Parathyroid adenoma (tissue), 2 donors: Measurements from ENCODE around the gene RHOH.

Experiments used
- H2AFZ ChIP-seq: fragments of 300-600 bp; sonication (generic); one replicate; pipeline ENCODE4 v1.7.0; 2017; ENCODE audit warnings: antibody characterized with exemption, mild to moderate bottlenecking
- H3K27ac ChIP-seq: fragments of 300-600 bp; sonication (generic); one replicate; pipeline ENCODE4 v1.7.0; 2017
- H3K27me3 ChIP-seq: fragments of 300-600 bp; sonication (generic); one replicate; pipeline ENCODE4 v1.7.0; 2017; ENCODE audit warnings: low read length; ENCODE audit not compliant: control insufficient read depth, insufficient read depth
- H3K36me3 ChIP-seq: fragments of 300-600 bp; sonication (generic); one replicate; pipeline ENCODE4 v1.7.0; 2017; ENCODE audit warnings: low read length; ENCODE audit not compliant: control insufficient read depth, insufficient read depth
- H3K4me1 ChIP-seq: fragments of 300-600 bp; sonication (generic); one replicate; pipeline ENCODE4 v1.7.0; 2017; ENCODE audit warnings: control low read depth
- H3K4me2 ChIP-seq: fragments of 300-600 bp; sonication (generic); one replicate; pipeline ENCODE4 v1.7.0; 2017; ENCODE audit warnings: low read length
- H3K4me3 ChIP-seq: fragments of 300-600 bp; sonication (generic); one replicate; pipeline ENCODE4 v1.7.0; 2017; ENCODE audit warnings: low read depth, low read length
- H3K79me2 ChIP-seq: fragments of 300-600 bp; sonication (generic); one replicate; pipeline ENCODE4 v1.7.0; 2017; ENCODE audit warnings: control low read depth
- H3K9ac ChIP-seq: fragments of 300-600 bp; sonication (generic); one replicate; pipeline ENCODE4 v1.7.0; 2017; ENCODE audit warnings: mild to moderate bottlenecking
- H3K9me3 ChIP-seq: fragments of 300-600 bp; sonication (generic); one replicate; pipeline ENCODE4 v1.7.0; 2017; ENCODE audit warnings: low read length; ENCODE audit not compliant: control insufficient read depth
- CTCF ChIP-seq: fragments of 300-600 bp; sonication (generic); IDR thresholded peaks from one replicate; pipeline ENCODE4 v1.7.0; 2017; ENCODE audit warnings: antibody characterized with exemption, mild to moderate bottlenecking
- donor health status: primary hyperparathyroidism.

RHOH gene

GRCh38 chr4:40255393-40256281, 58.8 kb downstream of the RHOH start:
- Histone ChIP-seq H3K4me1 (no peaks in the 10 kb centered on the region), H3K27ac (no peak overlapping the region), H3K9me3 (no peaks in the 10 kb centered on the region), H2AFZ (no peak overlapping the region), H3K36me3 (no peaks in the 10 kb centered on the region), H3K9ac (no peak overlapping the region), H3K4me2 (no peak overlapping the region), H3K79me2 (no peaks in the 10 kb centered on the region), H3K27me3 (no peaks in the 10 kb centered on the region), H3K4me3 (no peak overlapping the region)
- TF ChIP-seq CTCF = no peak

GRCh38 chr4:40256329-40256728, 59.5 kb downstream of the RHOH start:
- Histone ChIP-seq H3K27me3 (no peaks in the 10 kb centered on the region), H3K36me3 (no peaks in the 10 kb centered on the region), H3K4me1 (no peaks in the 10 kb centered on the region), H3K9me3 (no peaks in the 10 kb centered on the region), H3K27ac (no peak overlapping the region), H3K4me3 (no peak overlapping the region), H3K4me2 (no peak overlapping the region), H2AFZ (no peak overlapping the region), H3K79me2 (no peaks in the 10 kb centered on the region), H3K9ac (no peak overlapping the region)
- TF ChIP-seq CTCF = no peak

GRCh38 chr4:40256817-40257216, 60.0 kb downstream of the RHOH start:
- H2AFZ ChIP-seq = no peak overlapping the region
- no peaks in the 10 kb centered on the region for H3K79me2 ChIP-seq
- H3K4me1 ChIP-seq = no peaks in the 10 kb centered on the region
- H3K27ac ChIP-seq = no peak overlapping the region
- no peaks in the 10 kb centered on the region for H3K27me3 ChIP-seq
- no peaks in the 10 kb centered on the region for H3K9me3 ChIP-seq
- H3K4me3 ChIP-seq = no peak overlapping the region
- no peak for TF ChIP-seq CTCF
- no peak overlapping the region for H3K9ac ChIP-seq
- H3K4me2 ChIP-seq = no peak overlapping the region
- no peaks in the 10 kb centered on the region for H3K36me3 ChIP-seq

- H3K79me2 ChIP-seq = no peaks in the 10 kb centered on the region
- H3K4me3 ChIP-seq = no peak overlapping the region
- no peak for TF ChIP-seq CTCF
- H3K9me3 ChIP-seq = no peaks in the 10 kb centered on the region
- H3K36me3 ChIP-seq = no peaks in the 10 kb centered on the region
- H2AFZ ChIP-seq = no peak overlapping the region
- no peak overlapping the region for H3K9ac ChIP-seq
- H3K27me3 ChIP-seq = no peaks in the 10 kb centered on the region
- no peak overlapping the region for H3K4me2 ChIP-seq
- H3K27ac ChIP-seq = no peak overlapping the region
- no peaks in the 10 kb centered on the region for H3K4me1 ChIP-seq
Observed at GRCh38 chr4:40258627-40259026, 61.8 kb downstream of the RHOH start.
